ENCODE results near the gene JADE1. TPM values are rescaled to one million over a fixed set of nuclear protein-coding genes. Genes with fewer than 3 reads are reported as not detected.

Gene JADE1
- total and polyA plus RNA-seq, 9 of the 15 experiments (the other 6 are each of a cell fraction or from before 2014, with no cell fraction given), result 8.3 to 37.9 (median 24.4) TPM

DNA sequence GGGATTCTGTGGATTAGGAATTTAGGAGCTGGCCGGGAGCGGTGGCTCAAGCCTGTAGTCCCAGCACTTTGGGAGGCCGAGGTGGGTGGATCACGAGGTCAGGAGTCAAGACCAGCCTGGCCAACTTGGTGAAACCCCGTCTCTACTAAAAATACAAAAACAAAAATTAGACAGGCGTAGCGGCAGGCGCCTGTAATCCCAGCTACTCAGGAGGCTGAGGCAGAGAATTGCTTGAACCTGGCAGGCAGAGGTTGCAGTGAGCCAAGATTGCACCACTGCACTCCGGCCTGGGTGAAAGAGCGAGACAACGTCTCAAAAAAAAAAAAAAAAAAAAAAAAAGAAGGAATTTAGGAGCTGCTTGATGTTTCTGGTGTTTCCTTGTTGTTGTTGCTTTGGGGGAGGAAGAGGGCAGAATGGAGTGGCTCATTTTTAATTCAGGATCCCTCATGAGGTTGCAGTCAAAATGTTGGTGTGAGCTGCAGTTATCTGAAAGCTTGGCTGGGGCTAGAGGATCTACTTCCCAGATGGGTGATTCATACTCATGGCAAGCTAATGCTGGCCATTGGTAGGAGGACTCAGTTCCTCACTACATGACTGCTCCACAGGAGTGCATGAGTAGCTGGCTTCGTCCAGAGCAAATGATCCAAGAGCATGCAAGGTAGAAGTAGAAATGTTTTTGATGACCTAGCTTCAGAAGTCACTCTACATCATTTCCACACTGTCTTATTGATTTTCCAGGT lies 26.5 kb upstream of the JADE1 start:
- 0 out of 2 replicates have a peak, but pooled peaks cover 6% of the 10 kb centered on the region for H4K20me1 ChIP-seq (replicated peaks; ENCODE audit: control insufficient read depth, insufficient read depth, low read length)
- no peaks in the 10 kb centered on the region for H3K9me1 ChIP-seq (ENCODE audit: control insufficient read depth, insufficient read depth, low read length)
- no peak overlapping the region for H3K27ac ChIP-seq (ENCODE audit: extremely low read depth, low read depth, low read length)
- intact Hi-C loops (cut with micrococcal nuclease), result loop anchor here (1.0 to 2.0 kb wide), 2 partner anchors 26 to 80 kb away; partner anchors contain the start of gene JADE1
- H3K9me3 ChIP-seq (replicated peaks; ENCODE audit: control insufficient read depth, insufficient read depth, low read depth, low read length), result no peaks in the 10 kb centered on the region
- CTCF ChIA-PET (ENCODE audit: low intra/inter-chr PET ratio), result no interaction called here
- H3K79me2 ChIP-seq (ENCODE audit: control insufficient read depth, insufficient read depth, low read length), result no peaks in the 10 kb centered on the region
- 65% methylated on average over 11 of the region's 12 CpGs for WGBS (ENCODE audit: insufficient coverage, low coverage, missing lambda C conversion rate)
- no peak overlapping the region for H3K4me2 ChIP-seq (ENCODE audit: insufficient read depth, low read length)
- H3K9ac ChIP-seq (ENCODE audit: insufficient read depth in 1 of 2, low read depth in 2 of 2, low read length in 2 of 2), result no peak overlapping the region
- no peak overlapping the region for H2AFZ ChIP-seq (ENCODE audit: low read depth, low read length)
- H3K4me3 ChIP-seq, result no peak overlapping the region
- H3K27me3 ChIP-seq (ENCODE audit: control insufficient read depth in 2 of 2, insufficient read depth in 2 of 2, low read length in 2 of 2), result no peaks in the 10 kb centered on the region; a peak in 1 of 5 replicates
- ATAC-seq, result 0 out of 3 replicates have a peak, but pooled peaks have one; percentile 9
- no peak for FAIRE-seq
- TF ChIP-seq TARDBP (IDR thresholded peaks at IDR 0.05) (no peak), ARID1B (IDR thresholded peaks at IDR 0.05) (no peak), U2AF1 (optimal IDR thresholded peaks at IDR 0.05; ENCODE audit: low read depth, low read length) (no peak), STAG1 (CRISPR knock-in tag; IDR thresholded peaks at IDR 0.05; ENCODE audit: borderline replicate concordance) (no peak), SIN3B (IDR thresholded peaks at IDR 0.05; ENCODE audit: low read depth) (no peak), BHLHE40 (IDR thresholded peaks at IDR 0.05; ENCODE audit: low read length) (no peak), NR3C1 (CRISPR knock-in tag; IDR thresholded peaks at IDR 0.05) (no peak), NFIC (IDR thresholded peaks at IDR 0.05) (no peak), HNRNPL (IDR thresholded peaks at IDR 0.05; ENCODE audit: low read depth, low read length) (no peak), EP400 (IDR thresholded peaks at IDR 0.05) (no peak), ZC3H4 (CRISPR knock-in tag; IDR thresholded peaks at IDR 0.05; ENCODE audit: borderline replicate concordance) (no peak), ZNF436 (CRISPR knock-in tag; IDR thresholded peaks at IDR 0.05) (no peak), ZSCAN32 (CRISPR knock-in tag; IDR thresholded peaks at IDR 0.05) (no peak), ILK (tag; IDR thresholded peaks at IDR 0.05; ENCODE audit: borderline replicate concordance, low read depth) (no peak), MEF2D (tag; conservative IDR thresholded peaks at IDR 0.05; ENCODE audit: low read depth) (no peak), ZBTB1 (CRISPR knock-in tag; IDR thresholded peaks at IDR 0.05; ENCODE audit: borderline replicate concordance, low read depth) (no peak), ZNF146 (CRISPR knock-in tag; IDR thresholded peaks at IDR 0.05; ENCODE audit: unreplicated experiment) (no peak), TRIM24 (IDR thresholded peaks at IDR 0.05) (no peak), TAF9B (IDR thresholded peaks at IDR 0.05; ENCODE audit: partially characterized antibody) (no peak)
- TF ChIP-seq, protein P1, sequence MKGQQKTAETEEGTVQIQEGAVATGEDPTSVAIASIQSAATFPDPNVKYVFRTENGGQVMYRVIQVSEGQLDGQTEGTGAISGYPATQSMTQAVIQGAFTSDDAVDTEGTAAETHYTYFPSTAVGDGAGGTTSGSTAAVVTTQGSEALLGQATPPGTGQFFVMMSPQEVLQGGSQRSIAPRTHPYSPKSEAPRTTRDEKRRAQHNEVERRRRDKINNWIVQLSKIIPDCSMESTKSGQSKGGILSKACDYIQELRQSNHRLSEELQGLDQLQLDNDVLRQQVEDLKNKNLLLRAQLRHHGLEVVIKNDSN (CRISPR knock-in tag; IDR thresholded peaks at IDR 0.05), result no peak
- POLR2A ChIA-PET, result no interaction called here
- peaks cover 7% of the 10 kb centered on the region in 2 experiments; a peak in 4 of 5 replicates for H3K4me1 ChIP-seq (replicated peaks in 1 of 2; ENCODE audit: control insufficient read depth in 2 of 2, insufficient read depth in 2 of 2, low read length in 2 of 2)
- BruUV-seq (replicated peaks), result no TSS peak
- DNase-seq (ENCODE audit: extremely low read depth in 1 of 4, low spot score in 3 of 4), result peak in 1 of 4 experiments; percentile 12
- in situ Hi-C loops (cut with MboI), result no loop called here
- H3K36me3 ChIP-seq (ENCODE audit: control insufficient read depth, insufficient read depth, low read length), result no peaks in the 10 kb centered on the region

All from K562 (cell line).